Type B pancreatic cell (in vitro differentiated cells): ENCODE measurements around the gene ACTMAP. TPM values are rescaled to one million over a fixed set of nuclear protein-coding genes. Genes with fewer than 3 reads are reported as not detected.
"Not testable (repeated sequence)": the region's sequence is repeated elsewhere in the genome, so short reads cannot be mapped to it uniquely, and the experiment has no call there.

ENCODE experiments used
- DNase-seq: peaks from one replicate; pipeline ENCODE4 v3.0.0; 2021; ENCODE audit warnings: mixed read lengths; ENCODE audit not compliant: unreplicated experiment; ENCODE audit errors: extremely low spot score
- H3K27ac Mint-ChIP-seq: 2 replicates; pipeline ENCODE4 v1.8.0; 2021; ENCODE audit warnings: mild to moderate bottlenecking, mixed read lengths
- H3K27me3 Mint-ChIP-seq: 2 replicates; pipeline ENCODE4 v1.8.0; 2021; ENCODE audit warnings: mixed read lengths
- H3K36me3 Mint-ChIP-seq: 2 replicates; pipeline ENCODE4 v1.8.0; 2021; ENCODE audit warnings: mixed read lengths
- H3K4me1 Mint-ChIP-seq: one replicate; pipeline ENCODE4 v1.8.0; 2021; ENCODE audit warnings: mixed read lengths; ENCODE audit not compliant: unreplicated experiment
- H3K4me3 Mint-ChIP-seq: 2 replicates; pipeline ENCODE4 v1.8.0; 2021; ENCODE audit warnings: mild to moderate bottlenecking, mixed read lengths
- H3K9me3 Mint-ChIP-seq: 2 replicates; pipeline ENCODE4 v1.8.0; 2021; ENCODE audit warnings: mixed read lengths
- total RNA-seq: library from RNA; stranded (reverse); gene quantifications from 2 replicates; pipeline ENCODE4 v1.2.1, GENCODE V29; 2021; ENCODE audit warnings: low replicate concordance
- TF ChIP-seq, protein P1 (sequence below): fragments of 200-600 bp; sonication (generic); conservative IDR thresholded peaks from 2 replicates; pipeline ENCODE4 v1.5.0; 2021; ENCODE audit warnings: antibody characterized with exemption, mild to moderate bottlenecking

Gene ACTMAP
- total RNA-seq, 1 donor from 2014 or later: 16.0 TPM

- H3K27me3 Mint-ChIP-seq: no peaks in the 10 kb centered on the region
- no peak overlapping the region for H3K27ac Mint-ChIP-seq
- peaks cover 5% of the 10 kb centered on the region for H3K9me3 Mint-ChIP-seq
- H3K36me3 Mint-ChIP-seq: peaks cover 27% of the 10 kb centered on the region
- TF ChIP-seq, protein P1, sequence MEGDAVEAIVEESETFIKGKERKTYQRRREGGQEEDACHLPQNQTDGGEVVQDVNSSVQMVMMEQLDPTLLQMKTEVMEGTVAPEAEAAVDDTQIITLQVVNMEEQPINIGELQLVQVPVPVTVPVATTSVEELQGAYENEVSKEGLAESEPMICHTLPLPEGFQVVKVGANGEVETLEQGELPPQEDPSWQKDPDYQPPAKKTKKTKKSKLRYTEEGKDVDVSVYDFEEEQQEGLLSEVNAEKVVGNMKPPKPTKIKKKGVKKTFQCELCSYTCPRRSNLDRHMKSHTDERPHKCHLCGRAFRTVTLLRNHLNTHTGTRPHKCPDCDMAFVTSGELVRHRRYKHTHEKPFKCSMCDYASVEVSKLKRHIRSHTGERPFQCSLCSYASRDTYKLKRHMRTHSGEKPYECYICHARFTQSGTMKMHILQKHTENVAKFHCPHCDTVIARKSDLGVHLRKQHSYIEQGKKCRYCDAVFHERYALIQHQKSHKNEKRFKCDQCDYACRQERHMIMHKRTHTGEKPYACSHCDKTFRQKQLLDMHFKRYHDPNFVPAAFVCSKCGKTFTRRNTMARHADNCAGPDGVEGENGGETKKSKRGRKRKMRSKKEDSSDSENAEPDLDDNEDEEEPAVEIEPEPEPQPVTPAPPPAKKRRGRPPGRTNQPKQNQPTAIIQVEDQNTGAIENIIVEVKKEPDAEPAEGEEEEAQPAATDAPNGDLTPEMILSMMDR: no peak
- H3K4me1 Mint-ChIP-seq: no peaks in the 10 kb centered on the region
- no peak for DNase-seq
- H3K4me3 Mint-ChIP-seq: no peak overlapping the region
Measured at GRCh38 chr19:40768869-40769268, 18.6 kb upstream of the ACTMAP start.

GRCh38 chr19:40766385-40766784 is 16.1 kb upstream of the ACTMAP start:
- not testable (repeated sequence) for H3K27me3 Mint-ChIP-seq, DNase-seq, H3K4me3 Mint-ChIP-seq, H3K27ac Mint-ChIP-seq, H3K9me3 Mint-ChIP-seq, H3K4me1 Mint-ChIP-seq
- peaks cover 33% of the 10 kb centered on the region for H3K36me3 Mint-ChIP-seq

- Mint-ChIP-seq H3K4me1 (no peaks in the 10 kb centered on the region), H3K4me3 (no peak overlapping the region), H3K27me3 (no peaks in the 10 kb centered on the region), H3K36me3 (peaks cover 25% of the 10 kb centered on the region), H3K9me3 (no peaks in the 10 kb centered on the region), H3K27ac (no peak overlapping the region)
- TF ChIP-seq, protein P1: no peak
- DNase-seq: no peak
Measured at GRCh38 chr19:40763963-40764362, 13.7 kb upstream of the ACTMAP start.

- Mint-ChIP-seq H3K4me1 (no peaks in the 10 kb centered on the region), H3K27me3 (no peaks in the 10 kb centered on the region), H3K27ac (no peak overlapping the region), H3K4me3 (no peak overlapping the region), H3K9me3 (no peaks in the 10 kb centered on the region), H3K36me3 (peaks cover 21% of the 10 kb centered on the region)
- DNase-seq: no peak
- TF ChIP-seq, protein P1: no peak
Measured at GRCh38 chr19:40763526-40763925, 13.2 kb upstream of the ACTMAP start.

GRCh38 chr19:40762754-40763470 is 12.6 kb upstream of the ACTMAP start:
- Mint-ChIP-seq H3K36me3 (peaks cover 21% of the 10 kb centered on the region), H3K4me3 (no peak overlapping the region), H3K9me3 (no peaks in the 10 kb centered on the region), H3K4me1 (no peaks in the 10 kb centered on the region), H3K27ac (peak overlapping the region; percentile 22), H3K27me3 (no peaks in the 10 kb centered on the region)
- TF ChIP-seq, protein P1: no peak
- no peak for DNase-seq

- Mint-ChIP-seq H3K4me3 (no peak overlapping the region), H3K9me3 (no peaks in the 10 kb centered on the region), H3K4me1 (peaks cover 12% of the 10 kb centered on the region), H3K27ac (no peak overlapping the region), H3K36me3 (peaks cover 32% of the 10 kb centered on the region), H3K27me3 (no peaks in the 10 kb centered on the region)
- no peak for DNase-seq
- TF ChIP-seq, protein P1: no peak
Measured at GRCh38 chr19:40759352-40759751, 9.1 kb upstream of the ACTMAP start.
